Astrocyte (in vitro differentiated cells and primary cell): ENCODE results near the gene ZNF80.

Experiments used
- CTCF ChIP-seq: IDR thresholded peaks from 2 replicates; pipeline ENCODE4 v1.5.1; 2011; ENCODE audit warnings: low read depth, mild to moderate bottlenecking, inconsistent platforms, low read length, moderate library complexity; ENCODE audit not compliant: insufficient read depth
- EZH2 ChIP-seq: IDR thresholded peaks from 2 replicates; pipeline ENCODE4 v1.6.1; 2012; ENCODE audit warnings: mild to moderate bottlenecking, low read length, inconsistent platforms; ENCODE audit not compliant: insufficient read depth

DNA sequence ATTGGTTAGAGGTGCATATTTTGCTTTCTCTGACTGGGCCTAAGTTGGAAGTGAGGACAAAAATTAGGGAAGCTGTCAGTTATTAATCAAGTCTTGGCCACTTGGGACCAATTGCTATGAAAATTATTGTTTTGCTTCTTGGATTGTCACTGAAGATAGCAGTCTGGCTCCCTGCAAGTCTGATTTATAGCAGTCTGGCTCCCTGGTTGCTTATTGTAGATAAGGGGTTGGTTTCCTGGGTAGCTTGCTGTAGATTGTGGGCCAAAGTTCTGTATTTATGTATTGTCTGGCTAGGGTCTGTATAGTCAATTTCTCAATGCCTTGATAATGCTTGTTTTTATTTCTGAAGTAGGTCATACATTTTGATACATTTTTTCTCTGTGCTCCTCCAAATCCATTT is 45.2 kb downstream of the ZNF80 start:
- TF ChIP-seq CTCF (no peak), EZH2 (no peak)
